Type B pancreatic cell (in vitro differentiated cells): ENCODE data around the gene RNU4-1. TPM values are rescaled to one million over a fixed set of nuclear protein-coding genes. Genes with fewer than 3 reads are reported as not detected.
"Not testable (repeated sequence)": the region's sequence is repeated elsewhere in the genome, so short reads cannot be mapped to it uniquely, and the experiment has no call there.

Experiments used
- DNase-seq: peaks from one replicate; pipeline ENCODE4 v3.0.0; 2021; ENCODE audit warnings: mixed read lengths; ENCODE audit not compliant: unreplicated experiment; ENCODE audit errors: extremely low spot score
- H3K27ac Mint-ChIP-seq: 2 replicates; pipeline ENCODE4 v1.8.0; 2021; ENCODE audit warnings: mild to moderate bottlenecking, mixed read lengths
- H3K27me3 Mint-ChIP-seq: 2 replicates; pipeline ENCODE4 v1.8.0; 2021; ENCODE audit warnings: mixed read lengths
- H3K36me3 Mint-ChIP-seq: 2 replicates; pipeline ENCODE4 v1.8.0; 2021; ENCODE audit warnings: mixed read lengths
- H3K4me1 Mint-ChIP-seq: one replicate; pipeline ENCODE4 v1.8.0; 2021; ENCODE audit warnings: mixed read lengths; ENCODE audit not compliant: unreplicated experiment
- H3K4me3 Mint-ChIP-seq: 2 replicates; pipeline ENCODE4 v1.8.0; 2021; ENCODE audit warnings: mild to moderate bottlenecking, mixed read lengths
- H3K9me3 Mint-ChIP-seq: 2 replicates; pipeline ENCODE4 v1.8.0; 2021; ENCODE audit warnings: mixed read lengths
- long read RNA-seq: library from polyadenylated mRNA; unstranded; transcript quantifications from one replicate; pipeline ENCODE4 v2.0.0, GENCODE V29; 2020
- total RNA-seq: library from RNA; stranded (reverse); gene quantifications from 2 replicates; pipeline ENCODE4 v1.2.1, GENCODE V29; 2021; ENCODE audit warnings: low replicate concordance
- TF ChIP-seq, protein P1 (sequence below): fragments of 200-600 bp; sonication (generic); conservative IDR thresholded peaks from 2 replicates; pipeline ENCODE4 v1.5.0; 2021; ENCODE audit warnings: antibody characterized with exemption, mild to moderate bottlenecking

The RNU4-1 gene
- 4,376 and 7,253 TPM in 2 replicates for total RNA-seq
- long read RNA-seq, result 0 reads

DNA sequence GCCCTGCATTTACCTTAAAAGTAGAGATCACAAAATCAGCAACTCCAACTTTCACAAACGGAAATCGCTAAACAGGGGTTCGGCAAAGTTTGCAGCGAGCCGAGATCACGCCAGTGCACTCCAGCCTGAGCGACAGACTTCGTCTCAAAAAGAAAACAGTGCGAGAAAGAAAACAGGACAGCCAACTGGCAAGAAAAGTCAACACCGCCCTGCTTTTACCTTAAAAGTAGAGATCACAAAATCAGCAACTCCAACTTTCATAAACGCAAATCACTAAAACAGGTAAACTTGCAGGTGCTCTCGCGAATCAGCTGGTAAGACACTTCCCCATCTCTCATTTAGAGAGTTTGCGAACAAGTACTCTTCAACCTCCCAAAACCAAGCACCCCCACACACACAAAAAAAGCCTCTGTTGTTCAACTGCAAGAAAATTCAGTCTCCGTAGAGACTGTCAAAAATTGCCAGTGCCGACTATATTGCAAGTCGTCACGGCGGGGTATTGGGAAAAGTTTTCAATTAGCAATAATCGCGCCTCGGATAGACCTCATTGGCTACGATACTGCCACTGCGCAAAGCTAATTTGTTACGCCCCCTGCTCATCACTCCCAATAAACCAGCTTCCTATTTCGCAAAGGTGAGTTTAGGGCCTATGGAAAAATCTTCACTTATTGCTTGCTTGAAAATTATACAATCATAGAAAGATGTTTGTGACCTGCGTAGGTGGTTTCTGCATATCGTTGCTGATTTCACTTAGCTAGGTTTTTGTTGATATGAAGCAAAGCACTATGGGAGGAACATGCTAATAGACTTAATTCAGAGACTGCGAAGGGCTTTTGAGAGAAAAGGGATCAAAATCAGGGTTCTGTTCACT is at the start of gene RNU4-1:
Gene RNU4-1 (minus strand): TSS at position 577 of the 871 bp plus-strand sequence.
- peaks cover 5% of the 10 kb centered on the region for H3K4me1 Mint-ChIP-seq
- no peak within 1 kb of the TSS for H3K27ac Mint-ChIP-seq
- H3K36me3 Mint-ChIP-seq, result no peaks in the 10 kb centered on the region
- H3K4me3 Mint-ChIP-seq, result no peak within 1 kb of the TSS
- H3K27me3 Mint-ChIP-seq, result no peaks in the 10 kb centered on the region
- no peaks in the 10 kb centered on the region for H3K9me3 Mint-ChIP-seq
- TF ChIP-seq, protein P1, sequence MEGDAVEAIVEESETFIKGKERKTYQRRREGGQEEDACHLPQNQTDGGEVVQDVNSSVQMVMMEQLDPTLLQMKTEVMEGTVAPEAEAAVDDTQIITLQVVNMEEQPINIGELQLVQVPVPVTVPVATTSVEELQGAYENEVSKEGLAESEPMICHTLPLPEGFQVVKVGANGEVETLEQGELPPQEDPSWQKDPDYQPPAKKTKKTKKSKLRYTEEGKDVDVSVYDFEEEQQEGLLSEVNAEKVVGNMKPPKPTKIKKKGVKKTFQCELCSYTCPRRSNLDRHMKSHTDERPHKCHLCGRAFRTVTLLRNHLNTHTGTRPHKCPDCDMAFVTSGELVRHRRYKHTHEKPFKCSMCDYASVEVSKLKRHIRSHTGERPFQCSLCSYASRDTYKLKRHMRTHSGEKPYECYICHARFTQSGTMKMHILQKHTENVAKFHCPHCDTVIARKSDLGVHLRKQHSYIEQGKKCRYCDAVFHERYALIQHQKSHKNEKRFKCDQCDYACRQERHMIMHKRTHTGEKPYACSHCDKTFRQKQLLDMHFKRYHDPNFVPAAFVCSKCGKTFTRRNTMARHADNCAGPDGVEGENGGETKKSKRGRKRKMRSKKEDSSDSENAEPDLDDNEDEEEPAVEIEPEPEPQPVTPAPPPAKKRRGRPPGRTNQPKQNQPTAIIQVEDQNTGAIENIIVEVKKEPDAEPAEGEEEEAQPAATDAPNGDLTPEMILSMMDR, result no peak
- DNase-seq, result peak; percentile 78

DNA sequence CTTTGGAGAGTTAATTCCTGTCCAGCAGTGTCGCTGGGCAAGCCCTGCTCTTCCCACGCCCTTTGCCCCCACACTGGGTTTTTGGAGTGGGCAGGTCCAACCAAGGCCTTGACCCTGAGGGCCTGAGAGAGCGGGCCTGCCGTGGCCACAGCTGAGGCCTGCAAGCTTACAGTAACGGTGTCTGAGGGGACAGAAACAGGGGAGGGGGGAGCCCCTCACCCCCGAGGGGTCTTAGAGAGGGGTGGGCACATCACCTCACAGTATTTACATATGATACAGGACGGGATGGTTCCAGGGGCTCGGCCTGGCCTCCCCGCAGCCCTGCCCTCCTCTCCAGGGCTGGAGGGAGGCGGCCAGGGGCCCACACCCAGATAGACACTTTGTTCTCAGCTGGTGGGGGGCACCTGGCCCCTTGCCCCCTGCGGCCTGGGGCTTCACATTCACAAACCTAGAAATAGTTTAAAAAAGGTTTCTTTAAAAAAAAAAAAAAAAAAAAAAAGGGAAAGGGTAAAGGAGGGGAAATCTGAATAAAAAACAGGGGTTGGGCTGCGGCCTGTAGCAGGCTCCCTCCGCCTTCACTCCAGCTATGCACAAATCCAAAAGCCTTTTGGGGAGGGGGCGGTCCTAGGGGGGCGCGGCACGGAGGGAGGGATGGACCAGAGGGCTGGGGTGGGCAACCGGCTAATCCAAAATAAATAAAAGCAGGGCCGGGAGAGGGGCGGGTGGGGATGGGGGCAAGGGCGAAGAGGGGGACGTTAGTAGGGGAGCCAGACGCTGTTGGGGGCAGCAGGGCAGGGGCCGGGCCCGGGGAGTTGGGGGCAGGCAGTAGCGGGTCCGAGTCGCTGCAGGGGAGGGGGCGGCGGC is 49.4 kb upstream of the RNU4-1 start:
- H3K36me3 Mint-ChIP-seq, result peaks cover 3% of the 10 kb centered on the region
- no peak overlapping the region for H3K4me3 Mint-ChIP-seq
- no peak for DNase-seq
- no peak overlapping the region for H3K27ac Mint-ChIP-seq
- TF ChIP-seq, protein P1, result no peak
- H3K27me3 Mint-ChIP-seq, result no peaks in the 10 kb centered on the region
- peaks cover 7% of the 10 kb centered on the region for H3K9me3 Mint-ChIP-seq
- H3K4me1 Mint-ChIP-seq, result no peaks in the 10 kb centered on the region

DNA sequence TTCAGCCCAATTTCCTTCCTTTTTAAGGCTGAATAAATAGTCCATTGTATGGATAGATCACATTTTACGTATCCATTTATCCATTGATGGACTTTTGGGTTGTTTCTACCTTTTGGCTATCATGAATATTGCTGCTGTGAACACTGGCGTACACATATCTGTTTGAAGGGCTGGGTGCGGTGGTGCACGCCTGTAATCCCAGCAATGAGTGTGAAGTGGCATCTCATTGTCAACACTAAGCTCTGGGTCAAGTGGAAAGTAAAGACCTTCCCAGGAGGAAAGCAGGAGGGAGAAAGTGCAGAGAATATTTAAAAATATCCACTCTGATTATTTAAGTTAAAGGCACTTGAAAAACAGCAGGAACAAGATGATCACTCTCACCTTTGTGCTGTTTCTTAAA is 46.2 kb upstream of the RNU4-1 start:
- TF ChIP-seq, protein P1, result no peak
- H3K36me3 Mint-ChIP-seq, result peaks cover 3% of the 10 kb centered on the region
- peaks cover 14% of the 10 kb centered on the region for H3K9me3 Mint-ChIP-seq
- no peak for DNase-seq
- no peaks in the 10 kb centered on the region for H3K27me3 Mint-ChIP-seq
- no peak overlapping the region for H3K4me3 Mint-ChIP-seq
- H3K4me1 Mint-ChIP-seq, result no peaks in the 10 kb centered on the region
- H3K27ac Mint-ChIP-seq, result no peak overlapping the region

DNA sequence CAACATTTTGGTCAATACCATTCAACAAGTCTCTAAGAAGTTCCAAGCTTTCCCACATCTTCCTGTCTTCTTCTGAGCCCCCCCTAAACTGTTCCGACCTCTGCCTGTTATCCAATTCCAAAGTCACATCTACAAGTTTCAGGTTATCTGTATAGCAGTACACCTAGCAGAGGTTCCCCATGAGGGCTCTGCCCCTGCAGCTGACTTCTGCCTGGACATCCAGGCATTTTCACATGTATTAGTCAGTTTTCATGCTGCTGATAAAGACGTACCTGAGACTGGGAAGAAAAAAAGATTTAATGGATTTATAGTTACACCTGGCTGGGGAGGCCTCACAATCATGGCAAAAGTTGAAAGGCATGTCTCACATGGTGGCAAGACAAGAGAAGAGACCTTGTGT is 44.7 kb upstream of the RNU4-1 start:
- Mint-ChIP-seq H3K27ac (no peak overlapping the region), H3K27me3 (no peaks in the 10 kb centered on the region), H3K36me3 (peaks cover 3% of the 10 kb centered on the region), H3K4me3 (no peak overlapping the region), H3K9me3 (peaks cover 14% of the 10 kb centered on the region), H3K4me1 (no peaks in the 10 kb centered on the region)
- no peak for DNase-seq
- TF ChIP-seq, protein P1, result no peak

DNA sequence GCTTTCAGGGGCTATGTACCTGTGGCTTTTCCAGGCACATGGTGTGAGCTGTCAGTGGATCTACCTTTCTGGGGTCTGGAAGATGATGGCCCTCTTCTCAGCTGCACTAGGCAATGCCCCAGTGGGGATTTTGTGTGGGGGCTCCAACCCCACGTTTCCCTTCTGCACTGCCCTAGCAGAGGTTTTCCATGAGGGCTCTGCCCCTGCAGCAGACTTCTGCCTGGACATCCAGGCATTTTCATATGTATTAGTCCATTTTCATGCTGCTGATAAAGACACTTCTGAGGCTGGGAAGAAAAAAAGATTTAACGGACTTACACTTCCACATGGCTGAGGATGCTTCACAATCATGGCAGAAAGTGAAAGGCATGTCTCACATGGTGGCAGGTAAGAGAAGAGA is 43.4 kb upstream of the RNU4-1 start:
- not testable (repeated sequence) for DNase-seq, H3K27me3 Mint-ChIP-seq, H3K4me1 Mint-ChIP-seq

DNA sequence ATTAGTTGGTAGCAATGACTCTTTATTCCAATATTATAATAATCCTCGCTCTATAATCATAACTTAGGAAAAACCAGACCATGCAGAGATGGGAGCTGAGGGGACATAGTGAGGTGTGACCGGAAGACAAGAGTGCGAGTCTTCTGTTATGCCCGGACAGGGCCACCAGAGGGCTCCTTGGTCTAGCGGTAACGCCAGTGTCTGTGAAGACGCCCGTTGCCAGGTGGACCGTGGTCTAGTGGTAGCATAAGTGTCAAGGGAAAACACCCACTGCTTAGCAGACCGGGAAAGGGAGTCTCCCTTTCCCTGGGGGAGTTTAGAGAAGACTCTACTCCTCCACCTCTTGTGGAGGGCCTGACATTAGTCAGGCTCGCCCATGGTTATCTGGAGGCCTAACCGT is 42.4 kb upstream of the RNU4-1 start:
- TF ChIP-seq, protein P1, result peak; percentile 84
- not testable (repeated sequence) for H3K4me1 Mint-ChIP-seq, DNase-seq, H3K4me3 Mint-ChIP-seq, H3K27ac Mint-ChIP-seq, H3K27me3 Mint-ChIP-seq, H3K36me3 Mint-ChIP-seq
- peaks cover 14% of the 10 kb centered on the region for H3K9me3 Mint-ChIP-seq

More for the DNA sequence above, 43.4 kb upstream of the RNU4-1 start:
- not testable (repeated sequence) for H3K36me3 Mint-ChIP-seq, H3K27ac Mint-ChIP-seq, H3K4me3 Mint-ChIP-seq
- peaks cover 14% of the 10 kb centered on the region for H3K9me3 Mint-ChIP-seq
